Activated CD4-positive, alpha-beta T cell treated with anti-CD3 and anti-CD28 coated beads for 1 hour (primary cell): Measurements from ENCODE around the gene P3H3.
"Not testable (repeated sequence)": the region's sequence is repeated elsewhere in the genome, so short reads cannot be mapped to it uniquely, and the experiment has no call there.

Experiments used
- DNase-seq: peaks from one replicate; pipeline ENCODE4 v3.0.0-alpha.2; 2020

The P3H3 gene

DNA sequence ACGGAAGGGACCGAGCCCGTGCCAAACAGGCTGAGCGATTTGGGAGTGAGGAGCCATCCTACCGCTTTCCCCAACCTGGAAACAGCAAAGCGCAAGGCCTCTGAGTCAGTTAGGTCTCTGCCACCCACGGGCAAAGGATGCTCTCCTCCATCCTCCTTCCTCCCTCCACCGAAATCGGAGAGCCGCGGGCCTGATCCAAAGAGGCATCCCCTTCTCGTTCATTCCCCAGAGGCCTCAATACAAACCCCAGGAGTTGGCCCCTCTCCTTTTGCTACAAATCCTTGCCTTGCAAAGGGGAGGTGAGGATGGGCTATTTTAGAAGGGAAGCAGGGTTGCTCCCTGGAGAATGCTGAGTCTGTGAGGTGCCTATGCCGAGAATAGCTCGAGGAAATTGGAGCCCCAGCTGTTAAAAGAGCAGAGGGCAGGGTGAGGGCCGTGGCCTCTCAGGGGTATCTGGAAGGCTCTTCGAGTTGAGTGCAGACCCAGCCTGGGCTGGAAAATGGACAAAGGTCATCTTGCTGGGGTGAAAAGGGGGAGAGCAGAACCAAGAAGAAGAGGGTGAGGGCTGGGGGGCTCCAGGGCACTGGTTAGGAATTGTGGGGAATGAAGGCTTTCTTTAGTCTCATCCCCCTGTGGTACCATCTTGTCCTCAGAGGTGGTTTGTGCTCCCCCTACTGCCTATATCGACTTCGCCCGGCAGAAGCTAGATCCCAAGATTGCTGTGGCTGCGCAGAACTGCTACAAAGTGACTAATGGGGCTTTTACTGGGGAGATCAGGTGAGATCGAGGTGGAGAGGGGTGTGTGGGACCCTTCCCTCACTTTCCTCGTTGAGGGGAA lies 40.2 kb downstream of the P3H3 start:
- no peak for DNase-seq

DNA sequence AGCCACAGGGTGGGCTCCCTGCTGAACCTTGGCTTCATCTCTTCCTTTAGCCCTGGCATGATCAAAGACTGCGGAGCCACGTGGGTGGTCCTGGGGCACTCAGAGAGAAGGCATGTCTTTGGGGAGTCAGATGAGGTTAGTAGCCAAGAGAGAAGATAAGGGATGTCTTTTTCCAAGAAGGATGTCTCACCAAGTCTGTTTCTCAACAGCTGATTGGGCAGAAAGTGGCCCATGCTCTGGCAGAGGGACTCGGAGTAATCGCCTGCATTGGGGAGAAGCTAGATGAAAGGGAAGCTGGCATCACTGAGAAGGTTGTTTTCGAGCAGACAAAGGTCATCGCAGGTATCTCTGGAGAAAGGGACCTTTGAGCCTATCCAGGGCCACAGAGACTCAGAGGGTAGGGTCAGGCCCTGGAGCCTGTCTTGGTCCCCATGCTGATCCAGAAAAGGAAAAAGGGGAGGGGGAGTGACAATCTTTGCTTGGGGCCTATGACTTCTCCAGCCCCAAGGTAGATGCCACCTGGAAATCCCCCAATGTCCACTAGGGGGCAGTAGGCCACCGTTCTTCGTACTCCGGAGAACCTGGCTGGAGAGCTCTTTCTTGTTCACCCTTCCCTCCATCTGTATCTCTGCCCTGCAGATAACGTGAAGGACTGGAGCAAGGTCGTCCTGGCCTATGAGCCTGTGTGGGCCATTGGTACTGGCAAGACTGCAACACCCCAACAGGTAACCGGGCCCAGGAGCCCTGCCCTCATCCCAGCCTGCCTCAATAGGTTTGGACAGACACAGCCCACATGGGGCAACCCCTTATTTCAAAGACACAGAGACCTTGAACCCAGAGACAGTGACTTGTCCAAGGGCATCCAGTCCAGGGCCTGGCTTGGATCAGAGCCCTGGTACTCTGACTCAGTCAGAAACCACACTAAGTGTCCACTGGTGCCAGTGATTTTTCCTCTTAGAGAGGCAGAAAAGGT lies 41.1 kb downstream of the P3H3 start:
- DNase-seq, result peak; percentile 79

DNA sequence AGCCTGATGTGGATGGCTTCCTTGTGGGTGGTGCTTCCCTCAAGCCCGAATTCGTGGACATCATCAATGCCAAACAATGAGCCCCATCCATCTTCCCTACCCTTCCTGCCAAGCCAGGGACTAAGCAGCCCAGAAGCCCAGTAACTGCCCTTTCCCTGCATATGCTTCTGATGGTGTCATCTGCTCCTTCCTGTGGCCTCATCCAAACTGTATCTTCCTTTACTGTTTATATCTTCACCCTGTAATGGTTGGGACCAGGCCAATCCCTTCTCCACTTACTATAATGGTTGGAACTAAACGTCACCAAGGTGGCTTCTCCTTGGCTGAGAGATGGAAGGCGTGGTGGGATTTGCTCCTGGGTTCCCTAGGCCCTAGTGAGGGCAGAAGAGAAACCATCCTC lies 42.1 kb downstream of the P3H3 start:
- not testable (repeated sequence) for DNase-seq

DNA sequence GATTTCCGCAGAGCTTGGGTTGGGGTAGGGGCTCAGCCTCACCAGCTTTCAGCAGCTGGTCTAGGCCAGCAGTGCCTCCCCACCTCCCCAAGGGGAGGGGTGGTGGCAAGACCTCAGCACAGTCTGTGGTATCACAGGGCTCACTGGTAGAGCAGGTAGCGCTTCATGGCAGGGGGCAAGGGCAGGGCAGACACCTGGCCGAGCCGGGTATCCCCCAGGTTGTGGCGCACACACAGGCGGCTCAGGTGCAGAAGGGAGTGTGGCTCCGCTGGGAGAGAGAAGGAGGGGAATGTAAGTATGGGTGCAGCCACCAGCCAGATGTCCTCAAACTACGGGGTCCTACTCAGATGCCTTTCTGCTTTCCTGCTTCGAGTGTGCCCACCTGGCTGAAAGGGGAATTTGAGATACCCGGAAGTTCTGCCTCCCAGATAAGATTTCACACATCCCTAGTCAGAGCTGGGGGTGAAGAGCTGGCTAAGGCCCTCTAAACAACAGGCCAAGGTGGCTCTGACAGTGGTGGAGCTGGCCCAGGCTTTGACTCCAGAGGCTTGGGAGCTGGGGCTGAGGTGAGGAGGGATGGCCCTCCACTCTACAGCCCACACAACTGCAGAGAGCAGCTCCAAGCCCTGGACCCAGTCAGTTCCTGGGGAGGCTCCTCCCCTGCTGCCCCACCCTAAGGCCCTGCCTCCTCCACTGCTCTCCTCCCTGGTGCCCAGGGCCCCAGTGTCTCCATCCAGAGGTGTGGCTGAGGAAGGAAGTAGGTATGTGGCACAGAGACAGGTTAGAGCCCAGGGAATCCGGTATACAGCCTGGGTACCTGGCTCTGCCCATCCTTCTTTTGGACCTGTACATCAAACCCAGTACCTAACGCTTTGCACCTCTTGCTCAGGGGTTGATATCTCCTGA lies 43.1 kb downstream of the P3H3 start:
- no peak for DNase-seq

DNA sequence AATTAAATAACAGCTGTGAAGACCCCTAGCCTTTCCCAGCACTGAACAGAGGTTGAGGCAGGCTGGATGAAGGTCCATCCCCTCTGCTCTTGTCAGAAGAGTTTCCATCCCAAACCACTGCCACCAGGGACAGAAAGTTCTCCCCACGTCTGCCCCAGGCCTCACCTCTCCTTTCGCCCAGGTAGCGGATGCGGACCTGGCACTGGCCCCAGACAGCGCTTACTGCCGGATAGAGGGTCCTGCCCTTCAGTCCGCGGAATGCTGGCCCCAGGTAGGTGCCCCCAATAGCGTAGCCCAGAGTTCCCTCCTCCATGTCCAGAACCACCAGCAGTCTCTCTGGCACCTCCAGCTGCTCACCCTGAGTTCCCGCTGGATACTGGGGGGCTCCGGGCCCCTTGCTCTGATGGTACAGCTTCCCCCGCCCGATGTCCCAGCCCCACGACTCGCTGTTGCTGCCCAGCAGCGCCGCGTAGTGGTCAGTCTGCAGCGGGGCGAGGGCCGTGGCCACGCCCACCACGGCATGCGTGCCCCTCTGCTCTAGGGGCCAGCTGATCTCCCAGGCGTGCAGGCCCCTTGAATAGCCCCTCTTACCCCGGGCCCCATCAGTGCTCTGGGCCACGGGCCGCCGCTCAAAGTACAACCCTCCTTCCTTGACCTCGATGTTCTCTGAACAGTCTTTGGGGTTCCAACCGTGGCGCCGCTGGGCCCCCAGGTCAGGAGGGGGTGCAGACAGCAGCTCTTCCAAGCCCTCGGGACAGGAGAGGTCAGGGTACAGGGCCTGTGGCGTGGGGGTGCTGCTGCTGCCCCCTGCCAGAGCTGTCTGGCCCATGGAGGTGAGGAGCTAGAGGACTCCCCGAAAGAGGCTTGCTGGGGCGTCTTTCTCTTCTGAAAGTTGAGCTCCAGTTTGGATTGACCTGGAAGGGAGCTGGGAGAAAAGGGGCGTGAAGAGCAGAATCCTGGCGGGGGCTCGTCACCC lies 44.2 kb downstream of the P3H3 start:
- DNase-seq, result peak; percentile 73

DNA sequence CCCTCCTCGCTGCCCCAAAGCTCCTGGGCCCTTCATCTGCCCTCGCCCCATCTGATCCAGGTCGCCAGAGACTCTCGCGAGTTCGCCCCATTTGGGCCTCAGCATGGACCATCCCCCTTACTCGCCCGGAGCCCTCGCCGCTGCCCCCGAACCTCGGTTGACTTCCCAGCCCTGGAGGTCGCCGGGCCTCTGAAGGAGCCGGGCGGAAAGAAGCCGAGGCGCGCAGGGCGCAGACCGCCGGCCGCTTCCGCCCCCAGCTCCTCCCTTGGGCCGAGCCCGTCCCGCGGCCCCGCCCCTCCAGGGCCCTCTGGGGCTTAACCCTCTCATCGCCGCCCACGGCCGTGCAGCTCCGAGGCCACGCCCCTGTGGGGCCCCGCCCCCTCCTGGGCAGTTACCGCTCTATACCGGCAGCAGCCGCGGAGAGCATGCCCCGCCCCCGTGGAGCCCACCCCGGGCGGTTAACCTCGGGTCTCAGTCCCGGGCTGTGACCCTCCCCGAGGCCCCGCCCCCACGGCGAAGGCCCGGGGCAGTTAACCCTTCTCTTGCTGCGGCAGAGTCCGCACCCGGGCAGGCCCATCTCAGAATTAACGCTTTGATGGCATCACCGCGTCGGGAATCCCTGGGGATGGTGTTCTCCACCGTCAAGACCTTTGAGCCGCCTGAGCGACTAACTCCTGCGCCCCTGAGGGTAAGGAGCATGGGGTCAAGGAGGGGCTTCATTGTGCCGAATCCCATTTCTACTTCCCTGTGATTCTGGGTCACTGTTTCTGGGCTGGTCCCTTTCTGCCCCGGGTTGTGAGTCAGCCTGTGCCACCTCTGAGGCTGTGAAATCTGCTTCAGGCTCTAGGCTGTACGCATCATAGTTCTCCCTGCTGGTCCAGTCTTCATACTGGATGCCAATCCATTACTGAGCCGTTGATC lies 45.1 kb downstream of the P3H3 start, which contains the start of gene SPSB2:
Gene SPSB2, minus strand, starts transcription at position 210 of the 921 bp plus-strand sequence. CDS start 402 bp downstream, outside the sequence.
- DNase-seq, result peak; percentile 97

DNA sequence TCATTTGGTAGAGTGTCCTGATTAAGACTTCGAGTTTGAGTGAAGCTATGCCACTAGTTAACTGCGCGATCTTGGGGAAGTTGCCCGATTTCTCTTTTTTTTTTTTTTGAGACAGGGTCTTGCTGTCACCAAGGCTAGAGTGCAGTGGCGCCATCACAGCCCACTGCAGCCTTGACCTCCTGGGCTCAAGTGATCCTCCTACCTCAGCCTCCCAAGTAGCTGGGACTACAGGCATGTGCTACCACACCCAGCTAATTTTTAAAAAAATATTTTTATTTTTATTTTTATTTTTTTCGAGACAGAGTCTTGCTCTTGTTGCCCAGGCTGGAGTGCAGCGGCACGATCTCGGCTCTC lies 45.8 kb downstream of the P3H3 start:
- DNase-seq, result not testable (repeated sequence)

DNA sequence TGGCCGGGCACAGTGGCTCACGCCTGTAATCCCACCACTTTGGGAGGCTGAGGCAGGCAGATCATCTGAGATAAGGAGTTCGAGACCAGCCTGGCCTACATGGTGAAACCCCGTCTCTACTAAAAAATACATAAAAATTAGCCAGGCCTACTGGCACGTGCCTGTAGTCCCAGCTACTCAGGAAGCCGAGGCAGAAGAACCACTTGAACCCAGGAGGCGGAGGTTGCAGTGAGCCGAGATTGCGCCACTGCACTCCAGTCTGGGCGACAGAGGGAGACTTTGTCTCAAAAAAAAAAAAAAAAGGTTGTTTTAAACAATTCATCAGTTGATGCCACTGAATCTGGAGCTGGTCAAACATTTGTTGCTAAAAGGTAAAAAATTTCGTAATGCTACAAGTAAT lies 51.6 kb downstream of the P3H3 start:
- DNase-seq, result not testable (repeated sequence)

DNA sequence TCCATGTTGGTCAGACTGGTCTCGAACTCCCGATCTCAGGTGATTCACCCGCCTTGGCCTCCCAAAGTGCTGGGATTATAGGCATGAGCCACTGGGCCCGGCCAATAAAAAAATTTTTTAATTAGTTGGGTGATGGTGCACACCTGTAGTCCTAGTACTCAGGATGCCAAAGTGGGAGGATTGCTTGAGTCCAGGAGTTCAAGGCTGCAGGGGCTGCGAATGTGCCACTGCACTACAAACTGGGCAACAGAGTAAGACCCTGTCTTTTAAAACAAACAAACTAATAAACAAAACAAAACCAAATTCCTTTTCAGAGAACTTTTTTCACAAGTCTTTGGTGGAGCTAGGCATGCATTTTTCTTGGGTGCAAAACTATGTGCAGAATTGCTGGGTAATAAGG lies 55.0 kb downstream of the P3H3 start:
- no peak for DNase-seq

DNA sequence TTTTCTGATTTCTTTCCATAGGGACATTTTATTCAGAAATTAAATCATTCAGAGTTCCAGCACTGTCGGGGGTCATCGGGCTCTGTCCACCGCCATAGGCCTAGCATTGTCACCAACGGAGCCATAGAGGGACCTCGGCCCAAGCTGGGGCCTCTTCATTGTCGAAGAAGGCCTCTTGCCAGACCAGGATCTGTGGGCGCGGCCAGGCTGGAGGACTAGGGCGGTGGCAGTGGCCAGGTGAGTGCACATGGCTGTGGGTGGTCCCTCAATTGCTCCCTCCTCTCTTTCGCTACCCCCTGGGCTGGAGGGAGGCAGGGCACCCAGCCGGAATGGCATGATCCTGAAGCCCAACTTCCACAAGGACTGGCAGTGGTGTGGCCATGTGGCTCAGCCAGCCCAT lies 55.5 kb downstream of the P3H3 start:
- no peak for DNase-seq

DNA sequence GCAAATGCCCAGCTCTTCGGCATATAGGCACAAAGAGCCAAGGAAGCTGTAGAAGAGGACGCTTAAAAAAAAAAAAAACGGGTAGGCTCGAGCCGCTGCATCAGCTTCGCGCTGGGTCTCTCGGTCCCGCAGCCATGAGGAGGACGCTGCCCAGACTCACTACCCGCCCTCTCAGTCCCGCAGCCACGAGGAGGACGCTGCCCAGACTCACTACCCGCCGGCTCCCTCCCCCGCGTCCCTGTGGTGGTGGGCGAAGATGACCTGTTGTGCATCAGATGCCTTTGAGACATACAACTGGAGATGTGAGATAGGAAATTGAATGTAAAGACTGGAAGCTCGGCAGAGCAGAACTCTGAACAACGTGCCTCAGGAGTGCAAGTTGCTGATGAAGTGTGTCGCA lies 56.3 kb downstream of the P3H3 start:
- DNase-seq, result no peak

DNA sequence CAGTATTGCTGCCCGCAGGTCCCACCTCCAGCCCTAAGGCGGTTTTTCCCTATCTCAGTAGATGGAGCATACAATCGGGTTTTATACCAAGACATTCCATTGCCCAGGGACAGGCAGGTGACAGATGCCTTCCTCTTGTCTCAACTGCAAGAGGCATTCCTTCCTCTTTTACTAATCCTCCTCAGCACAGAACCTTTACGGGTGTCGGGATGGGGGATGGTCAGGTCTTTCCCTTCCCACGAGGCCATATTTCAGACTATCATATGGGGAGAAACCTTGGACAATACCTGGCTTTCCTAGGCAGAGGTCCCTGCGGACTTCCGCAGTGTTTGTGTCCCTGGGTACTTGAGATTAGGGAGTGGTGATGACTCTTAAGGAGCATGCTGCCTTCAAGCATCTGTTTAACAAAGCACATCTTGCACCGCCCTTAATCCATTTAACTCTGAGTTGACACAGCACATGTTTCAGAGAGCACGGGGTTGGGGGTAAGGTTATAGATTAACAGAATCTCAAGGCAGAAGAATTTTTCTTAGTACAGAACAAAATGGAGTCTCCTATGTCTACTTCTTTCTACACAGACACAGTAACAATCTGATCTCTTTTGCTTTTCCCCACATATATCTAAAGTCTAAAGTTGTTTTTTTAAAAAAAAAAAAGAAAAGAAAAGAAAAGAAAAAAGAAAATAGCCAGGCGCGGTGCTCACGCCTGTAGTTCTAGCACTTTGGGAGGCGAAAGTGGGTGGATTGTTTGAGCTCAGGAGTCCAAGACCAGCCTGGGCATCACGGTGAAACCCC lies 58.2 kb downstream of the P3H3 start:
- DNase-seq, result not testable (repeated sequence)

DNA sequence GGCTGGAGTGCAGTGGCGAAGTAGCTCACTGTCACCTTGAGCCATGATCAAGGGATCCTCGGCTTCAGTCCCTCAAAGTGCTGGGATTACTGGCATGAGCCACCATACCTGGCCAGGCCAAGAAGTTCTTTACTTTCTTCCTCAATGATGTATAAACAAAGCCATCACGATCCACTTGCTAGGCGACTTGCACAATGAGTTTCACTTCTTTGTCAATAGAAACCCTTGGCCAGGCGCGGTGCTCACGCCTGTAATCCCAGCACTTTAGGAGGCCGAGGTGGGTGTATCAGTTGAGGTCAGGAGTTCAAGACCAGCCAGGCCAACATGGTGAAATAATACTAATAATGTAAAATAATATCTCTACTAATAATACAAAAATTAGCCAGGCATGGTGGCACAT lies 59.3 kb downstream of the P3H3 start:
- no peak for DNase-seq

DNA sequence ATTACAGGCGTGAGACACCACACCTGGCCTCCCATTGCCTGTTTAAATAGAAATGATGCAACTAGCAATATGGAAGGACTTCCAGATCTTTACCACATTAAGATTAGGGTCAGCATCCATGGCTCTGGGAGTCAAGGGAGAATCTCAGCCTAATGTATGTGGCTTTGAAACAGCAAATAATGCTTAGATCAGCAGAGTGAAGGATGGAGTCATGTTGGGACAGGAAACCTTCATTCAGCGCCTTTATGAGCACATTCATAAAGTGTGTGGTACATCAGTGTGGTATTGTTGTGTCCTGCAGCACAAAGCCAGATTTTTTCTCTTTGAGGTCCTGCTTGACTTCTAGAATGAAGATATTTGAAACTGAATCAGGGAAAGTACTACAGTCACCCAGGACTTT lies 60.2 kb downstream of the P3H3 start:
- no peak for DNase-seq

DNA sequence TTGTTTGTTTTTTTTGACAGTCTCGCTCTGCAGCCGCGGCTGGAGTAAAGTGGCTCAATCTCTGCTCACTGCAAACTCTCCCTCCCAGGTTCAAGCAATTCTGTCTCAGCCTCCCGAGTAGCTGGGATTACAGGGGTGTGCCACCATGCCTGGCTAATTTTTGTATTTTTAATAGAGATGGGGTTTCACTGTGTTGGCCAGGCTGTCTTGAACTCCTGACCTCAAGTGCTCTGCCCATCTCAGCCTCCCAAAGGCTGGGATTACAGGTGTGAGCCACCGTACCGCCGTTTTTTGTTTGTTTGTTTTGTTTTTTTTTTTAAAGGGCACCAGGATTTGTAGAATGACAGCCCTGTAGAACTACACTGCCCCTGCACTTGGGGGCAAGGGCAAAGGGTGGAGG lies 60.6 kb downstream of the P3H3 start:
- DNase-seq, result not testable (repeated sequence)
